CD4-positive, alpha-beta T cell treated with Interleukin-4 for 1 hour (primary cell): ENCODE data around the gene FIS1.

Experiments used
- DNase-seq, 2 donors: peaks; one replicate each; pipeline ENCODE4 v3.0.0-alpha.2; 2020 to 2022

Gene FIS1

DNA sequence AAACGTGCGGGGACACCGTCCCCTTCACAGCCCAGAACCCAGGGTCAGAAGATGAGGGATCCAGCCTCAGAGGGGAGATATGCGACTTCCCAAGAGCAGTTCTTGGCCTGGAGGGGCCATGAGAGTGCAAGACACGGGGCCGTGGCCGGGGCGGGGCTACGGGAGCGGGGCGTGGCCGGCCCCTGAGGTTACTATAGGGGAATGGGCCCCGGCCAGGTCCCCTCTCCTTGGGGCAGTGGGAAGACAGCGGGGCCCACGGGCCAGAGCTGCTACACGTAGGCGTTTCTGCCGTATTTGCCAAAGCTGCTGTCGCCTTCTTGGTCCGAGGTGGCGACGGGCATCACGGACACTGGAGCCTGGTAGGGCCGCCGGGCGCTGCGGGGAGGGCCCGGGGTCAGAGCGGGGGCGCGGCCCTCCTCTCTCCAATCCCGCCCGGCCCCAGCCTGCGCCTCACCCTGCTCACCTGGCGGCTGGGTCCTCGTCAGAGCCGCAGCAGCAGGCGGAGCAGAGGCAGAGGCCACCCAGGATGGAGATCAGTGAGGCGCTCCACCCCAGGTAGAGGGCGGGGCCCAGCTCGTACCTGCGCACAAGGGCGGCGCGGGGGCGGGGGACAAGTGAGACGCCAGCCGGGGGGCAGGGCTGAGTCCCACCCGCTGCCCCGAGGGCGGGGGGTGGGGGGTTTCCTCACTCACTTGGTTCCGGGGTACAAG lies 12.6 kb downstream of the FIS1 start:
- no peak for DNase-seq

DNA sequence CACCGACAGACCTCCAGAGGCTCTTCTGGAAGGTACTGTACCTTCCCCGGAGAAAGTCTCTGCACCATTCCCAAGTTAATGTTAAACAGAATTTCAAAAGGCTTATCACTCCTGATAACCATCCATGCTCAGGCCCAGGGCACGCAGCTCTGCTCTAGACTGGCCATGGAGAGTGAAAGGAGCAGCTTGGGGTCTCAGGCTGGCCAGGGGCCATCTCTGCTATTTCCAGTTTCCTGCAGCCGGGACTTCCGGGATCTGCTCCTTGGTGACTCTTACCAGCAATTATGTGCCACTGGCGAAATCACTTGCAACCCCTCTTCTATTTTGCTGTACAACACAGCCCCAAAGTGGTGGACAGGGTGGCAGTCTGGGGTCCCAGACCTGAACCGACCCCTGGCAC lies 13.2 kb downstream of the FIS1 start:
- no peak for DNase-seq

DNA sequence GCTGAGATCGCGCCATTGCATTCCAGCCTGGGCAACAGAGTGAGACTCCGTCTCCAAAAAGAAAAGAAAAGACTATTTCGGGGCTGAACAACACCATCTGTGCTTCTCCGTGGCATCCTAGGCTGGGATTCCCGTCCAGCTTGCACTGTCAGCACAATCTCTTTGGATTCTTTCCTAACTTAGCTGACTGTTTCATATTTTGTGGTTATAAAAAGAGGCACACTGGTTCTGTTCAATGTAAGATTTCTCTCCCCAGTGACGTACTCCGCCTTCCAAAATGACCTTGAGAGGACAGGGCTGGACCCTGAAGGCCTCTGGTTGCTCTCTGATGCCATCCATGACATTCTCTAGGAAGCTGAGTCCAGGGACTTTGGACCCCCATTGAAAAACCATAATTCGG lies 18.2 kb downstream of the FIS1 start:
- no peak for DNase-seq

DNA sequence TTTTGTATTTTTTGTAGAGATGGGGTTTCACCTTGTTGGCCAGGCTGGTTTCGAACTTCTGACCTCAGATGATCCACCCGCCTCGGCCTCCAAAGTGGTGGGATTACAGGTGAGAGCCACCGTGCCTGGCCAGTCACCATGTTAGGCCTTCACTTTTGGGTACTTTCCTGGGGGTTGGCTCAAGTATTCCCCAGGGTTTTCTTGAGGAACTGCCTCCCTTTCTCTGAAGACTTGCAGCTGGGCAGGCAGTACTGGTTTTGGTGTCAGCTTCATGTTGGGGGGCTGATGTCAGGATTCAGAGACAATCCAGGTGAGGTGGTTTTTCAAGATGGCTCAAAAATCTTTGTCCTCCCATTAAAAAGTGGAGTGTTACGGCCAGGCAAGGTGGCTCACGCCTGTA lies 19.2 kb downstream of the FIS1 start:
- DNase-seq, result no peak

DNA sequence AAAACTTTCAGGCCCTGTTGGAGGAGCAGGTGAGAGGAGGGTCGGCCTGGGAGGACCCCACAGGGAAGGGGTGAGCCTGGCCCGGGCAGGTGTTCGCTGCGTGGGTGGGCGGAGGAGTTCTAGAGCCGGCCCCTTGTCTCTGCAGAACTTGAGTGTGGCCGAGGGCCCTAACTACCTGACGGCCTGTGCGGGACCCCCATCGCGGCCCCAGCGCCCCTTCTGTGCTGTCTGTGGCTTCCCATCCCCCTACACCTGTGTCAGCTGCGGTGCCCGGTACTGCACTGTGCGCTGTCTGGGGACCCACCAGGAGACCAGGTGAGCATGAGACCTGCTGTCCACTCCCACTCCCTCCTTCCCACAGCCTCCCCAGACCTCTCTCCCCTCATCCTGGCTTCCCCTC lies 21.4 kb downstream of the FIS1 start:
- no peak for DNase-seq

DNA sequence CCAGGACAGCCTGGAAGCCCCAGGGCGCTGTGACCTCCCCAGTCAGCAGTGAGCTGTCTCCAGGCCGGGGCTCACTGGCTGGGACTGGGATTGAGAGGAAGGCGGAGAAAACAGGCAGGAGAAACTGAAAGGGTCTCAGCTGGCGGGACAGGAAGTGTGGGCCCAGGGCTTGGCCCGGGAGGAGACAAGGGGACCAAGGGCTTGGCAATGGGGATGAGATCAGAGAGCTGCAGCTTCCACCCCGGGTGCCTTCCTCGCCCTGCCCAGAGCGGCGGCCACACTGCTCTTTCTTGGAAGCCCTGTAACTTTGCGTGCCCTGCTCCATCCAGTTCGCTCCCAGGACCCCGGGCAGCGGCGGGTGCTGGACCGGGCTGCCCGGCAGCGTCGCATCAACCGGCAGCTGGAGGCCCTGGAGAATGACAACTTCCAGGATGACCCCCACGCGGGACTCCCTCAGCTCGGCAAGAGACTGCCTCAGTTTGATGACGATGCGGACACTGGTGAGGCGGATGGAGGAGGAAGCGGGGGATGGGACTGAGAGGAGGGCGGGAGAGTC lies 22.5 kb downstream of the FIS1 start:
- DNase-seq, result no peak

DNA sequence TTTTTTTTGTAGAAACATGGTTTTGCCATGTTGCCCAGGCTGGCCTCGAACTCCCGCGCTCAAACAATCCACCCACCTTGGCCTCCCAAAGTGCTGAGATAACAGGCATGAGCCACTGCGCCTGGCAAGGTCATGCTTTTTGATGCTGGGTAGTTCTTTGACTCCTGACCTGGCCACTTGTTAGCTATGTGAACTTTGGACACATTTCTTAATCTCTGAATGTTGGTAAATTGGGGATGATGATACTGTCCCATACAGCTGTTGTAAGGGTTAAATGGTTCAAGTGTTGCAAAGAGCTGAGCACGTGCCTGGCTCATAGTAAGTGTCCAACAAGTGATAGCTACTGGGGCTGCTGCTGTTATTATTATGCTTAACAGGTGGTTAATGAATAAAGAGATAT lies 24.6 kb downstream of the FIS1 start:
- no peak for DNase-seq

DNA sequence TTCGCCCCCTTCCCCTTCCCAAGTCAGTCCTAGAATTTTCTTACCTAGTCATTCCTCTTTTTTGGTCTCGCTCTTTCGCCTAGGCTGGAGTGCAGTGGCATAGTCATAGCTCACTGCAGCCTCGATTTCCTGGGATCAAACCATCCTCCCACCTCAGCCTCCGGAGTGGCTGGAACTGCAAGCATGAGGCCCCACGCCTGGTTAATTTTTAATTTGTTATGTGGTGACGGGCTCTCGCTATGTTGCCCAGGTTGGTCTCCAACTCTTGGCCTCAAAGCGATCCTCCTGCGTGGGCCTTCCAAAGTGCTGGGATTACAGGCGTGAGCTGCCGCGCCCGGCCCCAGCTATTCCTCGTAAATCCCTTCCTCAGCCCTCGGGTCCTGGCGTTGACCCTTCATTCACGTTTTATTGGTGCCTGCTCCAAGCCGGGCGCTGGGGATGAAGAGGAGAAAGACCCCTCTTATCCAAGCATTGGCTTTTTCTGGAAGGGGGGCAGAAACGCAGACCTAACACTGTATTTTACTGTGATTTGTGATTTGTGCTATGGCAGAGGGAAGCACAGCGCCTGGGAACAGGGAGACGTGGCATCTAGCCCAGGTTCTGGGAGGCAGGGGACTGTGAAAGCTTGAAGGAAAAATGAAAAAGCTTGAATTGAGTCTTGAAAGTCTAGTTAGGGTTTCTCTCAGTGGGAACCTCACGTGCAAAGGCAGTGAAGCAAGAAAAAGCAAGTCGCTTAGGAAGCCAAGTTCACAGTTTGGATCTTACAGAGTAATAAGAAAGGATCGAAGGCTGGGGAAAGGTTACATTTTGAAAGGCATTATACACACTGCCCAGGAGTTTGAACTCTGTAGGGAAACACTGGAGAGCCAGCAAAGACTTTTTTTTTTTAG lies 26.4 kb downstream of the FIS1 start:
- DNase-seq, result no peak

DNA sequence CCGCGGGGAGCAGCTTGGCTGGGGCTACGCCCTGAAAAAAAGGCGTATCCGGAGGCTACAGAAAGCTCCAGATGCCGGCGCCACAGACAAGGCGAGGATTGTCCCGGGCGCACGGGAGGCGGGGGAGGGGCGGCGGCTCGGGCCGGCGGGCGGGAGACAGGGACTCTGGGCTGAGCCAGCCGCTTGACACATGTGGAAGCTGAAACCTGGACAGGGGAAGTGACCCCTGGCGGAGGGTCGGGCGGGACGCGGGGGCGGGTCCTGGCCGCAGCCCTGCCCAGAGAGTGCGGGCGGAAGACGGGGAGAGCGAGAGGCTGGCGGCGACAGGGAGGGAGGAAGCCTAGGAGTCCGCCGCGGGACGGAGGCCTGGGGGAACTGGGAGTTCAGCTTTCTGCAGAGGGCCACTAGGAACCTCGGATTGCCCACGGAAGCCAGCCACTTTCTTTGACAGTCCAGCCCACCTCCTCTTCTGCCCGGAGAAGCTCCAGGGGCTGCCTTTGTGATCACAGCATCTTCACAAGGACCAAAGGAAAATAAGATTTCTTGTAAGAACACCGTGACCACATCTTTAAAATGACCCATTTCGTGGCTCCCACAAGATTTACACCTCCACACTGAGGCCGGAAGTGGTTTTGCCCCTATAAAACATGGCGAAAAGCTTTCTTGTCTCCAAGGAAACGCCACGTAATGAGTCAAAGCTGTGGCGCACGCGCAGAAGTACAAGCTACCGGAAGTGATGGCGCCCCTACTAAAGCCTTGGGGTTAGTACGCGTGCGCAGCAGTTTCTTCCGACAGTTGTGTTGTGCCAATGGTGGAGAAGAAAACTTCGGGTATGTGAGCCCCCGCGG lies 27.3 kb downstream of the FIS1 start, which contains the start of the genes PLOD3 and ZNHIT1:
Gene PLOD3 (minus strand): TSS at position 194 of the 848 bp plus-strand sequence. CDS start 307 bp downstream, outside the sequence.
Gene ZNHIT1 (plus strand): TSS at position 778 of the 848 bp plus-strand sequence. CDS start 31 bp downstream, at position 809.
- DNase-seq, result peak; percentile 98

DNA sequence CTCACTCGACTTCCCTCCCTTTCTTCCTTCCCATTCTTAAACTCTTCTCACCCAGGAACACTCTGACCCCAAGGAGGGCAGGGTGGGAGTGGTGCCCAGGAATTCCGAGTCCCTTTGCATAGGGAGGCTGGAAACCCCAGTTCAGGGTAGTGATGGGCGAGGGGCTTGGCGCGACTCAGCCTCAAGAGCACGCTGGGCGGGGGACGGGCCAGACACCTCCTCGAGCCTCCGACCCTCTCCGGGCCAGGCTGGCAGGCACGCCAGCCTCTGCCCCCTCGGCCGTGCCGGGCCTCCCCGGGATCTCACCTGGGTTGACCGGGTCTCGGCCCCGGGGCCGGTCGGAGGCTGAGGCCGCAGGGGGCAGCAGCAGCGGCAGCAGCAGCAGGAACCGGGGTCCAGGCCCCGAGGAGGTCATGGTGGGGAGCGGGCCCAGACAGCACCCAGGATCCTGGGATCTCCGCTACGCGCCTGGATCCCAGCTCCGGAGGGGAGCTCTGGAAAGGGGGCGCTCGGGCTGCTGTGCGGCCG lies 28.0 kb downstream of the FIS1 start:
- DNase-seq, result no peak

DNA sequence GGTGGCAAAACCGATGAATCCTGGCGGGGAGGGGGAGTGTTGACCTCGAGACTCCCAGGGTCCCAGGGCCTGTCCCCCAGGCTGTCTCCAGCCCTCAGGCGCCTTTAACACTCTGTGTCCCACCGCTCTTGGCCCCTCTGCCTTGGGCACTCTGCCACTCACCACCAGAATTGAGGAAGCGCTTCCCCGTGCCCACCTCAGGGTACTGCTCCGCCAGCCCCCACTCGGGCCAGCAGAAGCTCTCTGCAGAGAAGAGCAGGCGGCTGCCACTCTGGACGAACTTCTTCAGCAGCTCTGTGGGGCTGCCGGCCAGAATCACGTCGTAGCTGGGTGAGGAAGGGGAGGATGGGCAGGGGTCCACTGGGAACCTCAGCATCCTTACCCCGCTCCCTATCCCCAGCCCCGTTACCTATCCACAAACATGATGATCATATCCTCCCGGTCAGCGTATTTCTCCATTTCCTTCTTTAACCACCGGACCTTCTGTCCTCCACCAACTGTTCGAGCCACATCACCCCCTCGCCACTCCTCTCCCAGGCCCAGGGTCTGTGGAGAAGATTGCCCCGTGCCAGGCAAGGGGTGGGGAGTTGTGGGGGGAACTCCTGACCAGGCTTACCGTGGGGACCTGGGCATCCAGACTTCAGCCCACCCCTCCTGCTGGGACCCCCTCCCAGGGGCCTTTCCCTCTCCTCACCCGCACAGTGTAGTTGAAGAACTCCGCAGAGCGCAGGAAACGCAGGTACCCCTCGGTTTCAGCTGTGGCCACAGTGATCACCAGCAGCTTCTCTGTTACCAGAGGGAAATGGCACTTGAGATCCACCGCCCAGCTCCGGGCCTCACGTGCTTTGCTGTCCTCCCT lies 28.7 kb downstream of the FIS1 start:
- DNase-seq, result peak in 1 of 2 donors; percentile 14

DNA sequence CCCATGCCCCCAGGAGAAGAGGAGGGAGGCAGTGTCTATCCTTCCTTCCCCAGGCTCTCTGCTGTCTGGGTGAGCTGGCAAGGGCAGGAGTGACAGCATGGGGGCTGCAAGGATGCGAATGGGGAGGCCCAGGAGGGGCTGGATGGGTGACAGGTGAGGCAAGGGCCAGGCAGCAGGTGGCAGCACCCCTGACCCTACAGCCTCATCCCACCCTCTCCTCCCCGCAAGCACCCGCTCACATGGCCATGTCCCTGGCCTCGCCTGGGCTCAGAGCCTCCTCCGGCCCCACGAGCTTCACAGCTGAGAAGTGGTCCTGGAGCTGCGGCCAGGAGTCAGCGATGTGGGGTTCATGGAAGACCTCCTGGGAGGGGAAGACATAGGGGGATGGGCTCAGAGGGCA lies 32.9 kb downstream of the FIS1 start:
- DNase-seq, result no peak

DNA sequence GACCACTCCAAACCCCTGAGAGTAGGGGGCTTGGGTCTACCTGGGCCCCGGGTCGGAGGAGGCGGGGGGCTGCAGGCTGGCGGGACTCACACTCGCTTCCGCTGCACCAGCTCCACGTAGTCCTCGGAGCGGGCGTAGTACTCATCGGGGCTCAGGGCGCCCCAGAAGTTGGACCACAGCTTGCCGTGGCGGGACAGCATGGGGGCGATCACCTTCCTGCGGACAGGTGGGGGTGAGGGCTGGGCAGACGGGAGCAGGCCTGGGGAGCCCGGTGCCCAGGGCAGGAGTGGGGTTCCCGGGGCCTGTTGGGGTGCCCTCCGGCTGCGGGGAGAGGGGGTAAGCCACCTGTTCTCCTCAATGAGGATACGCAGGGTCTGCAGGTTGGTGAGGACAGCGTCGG lies 33.4 kb downstream of the FIS1 start:
- no peak for DNase-seq

DNA sequence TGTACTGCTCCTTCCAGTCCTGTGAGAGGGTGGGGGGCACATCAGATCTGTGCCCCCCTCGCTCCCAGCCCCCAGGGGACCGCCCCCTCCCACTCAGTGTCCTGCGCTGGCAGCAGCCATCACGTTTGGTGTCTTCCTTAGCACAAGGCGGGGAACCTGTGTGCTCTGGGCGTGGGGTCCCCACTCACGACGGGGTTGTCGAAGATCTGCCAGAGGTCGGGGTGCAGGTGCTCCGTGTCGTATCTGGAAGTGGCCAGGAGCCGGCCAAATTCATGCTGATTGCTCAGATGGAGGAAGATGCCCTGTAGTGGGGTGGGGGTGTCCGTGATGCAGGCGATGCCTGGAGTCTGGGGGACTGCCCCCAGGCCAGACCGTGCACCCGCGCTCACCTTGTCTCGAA lies 34.7 kb downstream of the FIS1 start:
- DNase-seq, result no peak

DNA sequence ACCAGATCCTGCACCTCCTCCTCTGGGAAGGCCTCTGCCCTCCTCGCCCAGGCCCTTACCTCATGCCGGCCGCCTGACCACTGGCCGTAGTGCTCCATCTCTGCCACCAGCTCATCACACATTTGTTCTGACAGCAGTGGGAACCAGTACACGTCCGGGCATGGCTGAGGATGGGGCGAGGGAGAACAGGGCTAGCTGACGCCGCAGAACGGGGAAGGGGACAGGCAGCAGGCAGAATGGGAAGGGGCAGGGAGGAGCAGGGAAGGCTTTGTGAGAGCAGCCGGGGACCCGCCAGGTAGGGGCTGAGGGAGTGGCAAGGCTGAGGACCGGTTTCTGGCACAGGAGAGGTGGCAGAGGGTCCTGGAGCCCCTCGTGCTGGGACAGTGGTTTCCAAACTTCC lies 36.1 kb downstream of the FIS1 start:
- DNase-seq, result no peak

DNA sequence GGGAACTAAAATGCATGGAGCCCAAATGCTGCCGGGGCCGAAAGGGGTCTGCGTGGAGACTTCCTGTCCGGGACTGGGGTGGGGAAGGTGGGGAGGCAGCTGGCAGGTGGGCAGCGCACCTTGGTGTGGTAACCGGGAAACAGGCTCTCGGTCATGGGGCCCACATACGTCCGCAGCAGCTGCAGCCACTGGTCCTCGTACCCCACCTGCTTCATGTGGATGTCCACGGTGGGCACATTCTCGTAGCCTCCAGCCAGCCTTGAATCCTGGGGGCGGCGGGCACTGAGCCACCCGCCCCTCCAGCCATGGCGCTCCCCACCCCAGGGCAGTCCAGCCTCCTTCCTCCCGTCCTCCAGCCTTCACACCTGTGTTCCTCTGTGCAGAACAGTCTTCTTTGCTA lies 37.4 kb downstream of the FIS1 start:
- no peak for DNase-seq

DNA sequence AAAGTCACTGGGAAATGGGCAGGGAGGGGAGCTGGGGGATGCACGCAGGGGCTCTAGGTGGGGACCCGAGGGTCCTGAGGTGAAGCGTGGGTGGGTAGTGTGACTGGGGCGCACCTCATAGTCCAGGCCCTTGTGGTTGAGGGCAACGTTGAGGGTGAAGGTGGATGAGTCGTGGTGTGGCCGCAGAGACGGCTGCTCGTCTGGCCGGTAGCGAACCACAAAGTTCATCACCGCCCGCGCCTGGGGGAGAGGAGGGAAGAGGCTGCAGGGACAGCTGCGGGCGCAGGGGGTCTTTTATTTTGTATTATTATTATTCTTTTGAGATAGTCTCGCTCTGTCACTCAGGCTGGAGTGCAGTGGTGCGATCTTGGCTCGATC lies 38.2 kb downstream of the FIS1 start:
- DNase-seq, result no peak

DNA sequence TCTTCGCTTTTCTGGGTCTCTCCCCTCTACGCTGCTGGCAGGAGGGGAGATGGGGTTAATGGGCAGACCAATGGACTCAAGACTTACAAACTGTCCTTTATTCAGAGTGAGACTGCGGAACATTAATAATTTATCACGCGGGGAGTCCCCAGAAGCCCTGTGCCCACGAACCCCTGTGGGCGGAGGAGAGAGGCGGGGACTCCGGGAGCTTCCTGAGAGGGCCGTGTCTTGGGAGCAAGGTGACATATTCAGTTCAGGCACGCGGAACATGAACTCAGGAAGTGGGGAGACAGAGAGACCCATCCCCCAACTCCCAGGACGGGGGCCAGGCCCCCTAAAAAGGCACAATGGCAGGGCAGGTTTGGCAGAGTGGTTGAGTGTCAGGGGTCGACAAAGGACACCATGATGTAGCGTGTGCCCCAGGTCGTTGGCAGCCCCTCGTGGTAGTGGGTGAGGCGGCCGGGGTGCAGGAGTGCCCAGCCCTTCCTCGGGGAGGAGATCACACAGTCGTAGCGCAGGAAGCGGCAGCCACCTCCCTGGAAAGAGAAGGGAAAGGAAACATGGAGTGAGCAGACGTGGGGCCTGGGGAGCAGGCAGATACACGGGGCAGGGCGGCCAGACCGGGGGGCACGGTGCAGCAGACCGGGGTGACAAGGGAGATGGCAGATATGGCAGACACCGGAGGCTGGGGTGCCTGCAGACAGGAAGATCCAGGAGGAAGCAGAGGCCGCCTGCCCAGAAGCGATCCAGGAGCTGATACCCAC lies 38.8 kb downstream of the FIS1 start:
- DNase-seq, result no peak

DNA sequence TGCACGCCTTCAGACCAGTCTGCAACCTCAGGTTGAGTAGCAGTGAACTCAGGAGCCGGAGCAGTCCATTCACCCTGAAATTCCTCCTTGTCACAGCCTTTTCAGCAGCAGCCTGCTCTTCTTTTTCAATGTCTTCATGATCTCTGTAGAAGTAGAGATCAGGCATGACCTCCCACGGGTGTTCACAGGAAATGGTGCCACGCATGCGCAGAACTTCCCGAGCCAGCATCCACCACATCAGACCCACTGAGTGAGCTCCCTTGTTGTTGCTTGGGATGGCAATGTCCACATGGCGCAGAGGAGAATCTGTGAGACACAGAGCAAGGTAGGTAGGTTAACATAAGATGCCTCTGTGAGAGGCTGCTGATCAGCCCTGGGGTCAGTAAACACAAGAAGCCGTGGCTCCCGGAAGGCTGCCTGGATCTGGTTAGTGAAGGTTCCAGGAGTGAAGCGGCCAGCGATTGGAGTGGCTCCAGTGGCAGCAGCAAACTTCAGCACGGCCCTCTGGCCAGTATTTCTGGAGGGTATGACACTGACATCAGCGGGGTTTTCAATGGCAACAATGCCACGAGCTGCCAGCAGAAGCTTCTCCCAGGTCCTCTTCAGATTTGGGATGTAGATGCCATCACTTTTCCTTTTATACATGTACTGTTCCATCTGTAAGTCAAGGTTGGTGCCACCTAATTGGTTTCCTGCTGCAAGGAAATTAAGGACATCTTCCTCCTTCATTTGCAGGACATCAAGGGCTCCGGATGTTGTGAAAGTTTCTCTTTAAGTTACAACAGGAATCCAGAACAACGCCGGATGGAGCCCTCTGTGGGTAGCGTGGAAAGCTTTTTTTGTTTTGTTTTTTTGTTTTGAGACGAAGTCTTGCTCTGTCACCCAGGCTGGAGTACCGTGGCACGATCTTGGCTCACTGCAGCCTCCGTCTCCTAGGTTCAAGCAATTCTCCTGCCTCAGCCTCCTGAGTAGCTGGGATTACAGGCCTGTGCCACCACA lies 40.8 kb downstream of the FIS1 start:
- peak; percentile 24 to 51 for DNase-seq

DNA sequence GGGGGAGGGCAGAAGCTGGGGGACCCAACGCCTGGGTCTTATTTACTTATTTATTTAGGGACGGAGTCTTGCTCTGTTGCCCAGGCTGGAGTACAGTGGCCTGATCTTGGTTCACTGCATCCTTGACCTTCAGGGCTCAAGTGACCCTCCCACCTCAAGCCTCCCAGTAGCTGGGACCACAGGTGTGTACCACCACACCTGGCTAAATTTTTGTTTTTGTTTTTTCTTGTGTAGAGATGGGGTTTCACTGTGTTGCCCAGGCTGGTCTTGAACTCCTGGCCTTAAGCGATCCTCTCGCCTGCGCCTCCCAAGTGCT lies 42.3 kb downstream of the FIS1 start:
- DNase-seq, result no peak
